SK-N-SH (cell line): ENCODE measurements around the gene GAB2. TPM values are rescaled to one million over a fixed set of nuclear protein-coding genes. Genes with fewer than 3 reads are reported as not detected.

Source experiments
- CTCF ChIA-PET: fragments of 300-600, 350-600 bp; formaldehyde crosslinking; extraction: SDS; loops from one replicate; lab custom pipeline; 2021; lab: Yijun Ruan, JAX
- POLR2A ChIA-PET: fragments of 350-600 bp; sonication (Branson Sonifier 250); formaldehyde crosslinking; extraction: SDS; loops from one replicate; lab custom pipeline; 2020; ENCODE audit warnings: antibody characterized with exemption, inconsistent platforms; lab: Yijun Ruan, JAX
- DNase-seq: peaks from one replicate; pipeline ENCODE4 v3.0.0; 2012
- H2AFZ ChIP-seq: fragments of 200-600 bp; sonication (generic); 2 replicates; pipeline ENCODE4 v1.8.1; 2016; ENCODE audit warnings: antibody characterized with exemption, mild to moderate bottlenecking, low read depth
- H3F3A ChIP-seq: fragments of 200-600 bp; sonication (generic); replicated peaks from 2 replicates; pipeline ENCODE3; 2016; ENCODE audit warnings: antibody characterized with exemption, mild to moderate bottlenecking; ENCODE audit not compliant: insufficient read depth
- H3K27ac ChIP-seq, 2 experiments: fragments of 200-500 bp in 1 of 2; fragments of 200-600 bp in 1 of 2; sonication (Bioruptor generic) in 1 of 2; sonication (generic), shearing (Covaris generic) in 1 of 2; 2 replicates each; pipeline versions ENCODE4 v1.5.1 to v1.6.1; 2014 to 2016; ENCODE audit warnings: low read depth in 2 of 2, inconsistent platforms in 1 of 2, low read length in 1 of 2, mild to moderate bottlenecking in 1 of 2, mixed read lengths in 1 of 2
- H3K27me3 ChIP-seq: fragments of 200-600 bp; sonication (generic), shearing (Covaris generic); 2 replicates; pipeline ENCODE4 v1.6.1; 2016; ENCODE audit warnings: mixed run types; ENCODE audit not compliant: insufficient read depth
- H3K36me3 ChIP-seq, 2 experiments: fragments of 200-500 bp in 1 of 2; fragments of 200-600 bp in 1 of 2; sonication (Bioruptor generic) in 1 of 2; sonication (generic) in 1 of 2; replicated peaks in 1 of 2; 2 replicates each; pipeline versions ENCODE3 to v1.5.1; 2014 to 2016; ENCODE audit warnings: low read length in 1 of 2, mild to moderate bottlenecking in 1 of 2; ENCODE audit not compliant: insufficient read depth in 2 of 2, control insufficient read depth in 1 of 2
- H3K4me1 ChIP-seq, 2 experiments: fragments of 200-500 bp in 1 of 2; fragments of 200-600 bp in 1 of 2; sonication (Bioruptor generic) in 1 of 2; sonication (generic), shearing (Covaris generic) in 1 of 2; 2 replicates each; pipeline versions ENCODE4 v1.5.1 to v1.6.1; 2014 to 2016; ENCODE audit warnings: low read depth in 1 of 2, low read length in 1 of 2, mixed run types in 1 of 2; ENCODE audit not compliant: insufficient read depth in 2 of 2, control insufficient read depth in 1 of 2
- H3K4me2 ChIP-seq: fragments of 200-600 bp; sonication (generic), shearing (Covaris generic); 2 replicates; pipeline ENCODE4 v1.6.1; 2017; ENCODE audit warnings: mixed run types
- H3K4me3 ChIP-seq, 2 experiments: fragments of 200-500 bp in 1 of 2; fragments of 200-600 bp in 1 of 2; sonication (Bioruptor generic) in 1 of 2; sonication (generic), shearing (Covaris generic) in 1 of 2; 2 replicates each; pipeline versions ENCODE4 v1.5.1 to v1.8.1; 2014 to 2016; ENCODE audit warnings: low read depth in 2 of 2, inconsistent platforms in 1 of 2, low read length in 1 of 2, mild to moderate bottlenecking in 1 of 2, mixed read lengths in 1 of 2, moderate library complexity in 1 of 2
- H3K79me2 ChIP-seq: fragments of 200-600 bp; sonication (generic); 2 replicates; pipeline ENCODE4 v1.8.1; 2017; ENCODE audit warnings: mild to moderate bottlenecking; ENCODE audit not compliant: insufficient read depth
- H3K9ac ChIP-seq: fragments of 200-600 bp; sonication (generic); 2 replicates; pipeline ENCODE4 v1.6.1; 2017; ENCODE audit warnings: mixed run types
- H3K9me2 ChIP-seq: fragments of 200-600 bp; sonication (generic); 2 replicates; pipeline ENCODE4 v1.6.1; 2017; ENCODE audit warnings: mixed run types
- H3K9me3 ChIP-seq: fragments of 200-600 bp; sonication (generic); 2 replicates; pipeline ENCODE4 v1.6.1; 2017; ENCODE audit warnings: mixed run types, mild to moderate bottlenecking, moderate library complexity
- H4K20me1 ChIP-seq: fragments of 200-600 bp; sonication (generic); 2 replicates; pipeline ENCODE4 v1.6.1; 2017; ENCODE audit warnings: mild to moderate bottlenecking, mixed run types; ENCODE audit not compliant: insufficient read depth
- FOXM1 ChIP-seq: IDR thresholded peaks from 2 replicates; pipeline ENCODE4 v1.4.0; 2012; ENCODE audit warnings: low read depth, mild to moderate bottlenecking
- GABPA ChIP-seq: IDR thresholded peaks from 2 replicates; pipeline ENCODE4 v1.4.0; 2012; ENCODE audit warnings: low read depth, mild to moderate bottlenecking
- GATA2 ChIP-seq: sonication (generic); formaldehyde crosslinking; IDR thresholded peaks from 2 replicates; pipeline ENCODE4 v1.5.0; 2020; ENCODE audit warnings: mild to moderate bottlenecking, missing genetic modification reagents
- MEF2A ChIP-seq: IDR thresholded peaks from 2 replicates; pipeline ENCODE4 v1.4.0; 2012; ENCODE audit warnings: low read depth, borderline replicate concordance
- MXI1 ChIP-seq: IDR thresholded peaks from 2 replicates; pipeline ENCODE4 v1.6.1; 2012; ENCODE audit warnings: mild to moderate bottlenecking, low read depth, low read length, improper control_type of control experiment
- NFIC ChIP-seq: IDR thresholded peaks from 2 replicates; pipeline ENCODE4 v1.4.0; 2012; ENCODE audit warnings: borderline replicate concordance
- RCOR1 ChIP-seq: fragments of 150-350 bp; IDR thresholded peaks from 2 replicates; pipeline ENCODE4 v1.6.1; 2017; ENCODE audit warnings: antibody characterized with exemption, low read length
- RFX5 ChIP-seq: IDR thresholded peaks from 2 replicates; pipeline ENCODE4 v1.6.1; 2012; ENCODE audit warnings: mild to moderate bottlenecking, improper control_type of control experiment, low read length
- RXRA ChIP-seq: IDR thresholded peaks from 2 replicates; pipeline ENCODE4 v1.4.0; 2012; ENCODE audit warnings: low read depth, mild to moderate bottlenecking, borderline replicate concordance
- SMC3 ChIP-seq: IDR thresholded peaks from 2 replicates; pipeline ENCODE4 v1.6.1; 2012; ENCODE audit warnings: low read depth, low read length, improper control_type of control experiment
- TAF1 ChIP-seq: IDR thresholded peaks from 2 replicates; pipeline ENCODE4 v1.6.1; 2012; ENCODE audit warnings: low read depth, mild to moderate bottlenecking, low read length, moderate library complexity, borderline replicate concordance
- TCF12 ChIP-seq: IDR thresholded peaks from 2 replicates; pipeline ENCODE4 v1.4.0; 2012
- YY1 ChIP-seq: IDR thresholded peaks from 2 replicates; pipeline ENCODE4 v1.4.0; 2012; ENCODE audit warnings: low read depth, mild to moderate bottlenecking
- WGBS: methylation state at CpG from one replicate; pipeline ENCODE4 v1.1.6; 2017; ENCODE audit warnings: low lambda C conversion rate; 5-methylcytosine and 5-hydroxymethylcytosine counted together
- polyA plus RNA-seq, 3 experiments: library from polyadenylated mRNA; depleted of rRNA; stranded (reverse); fragments of >200 nt; gene quantifications; 2 replicates each; pipeline ENCODE4 v1.2.3, GENCODE V29; 2012
- TF ChIP-seq, protein P1 (sequence below): IDR thresholded peaks from 2 replicates; pipeline ENCODE4 v1.4.0; 2012; ENCODE audit warnings: low read depth
- TF ChIP-seq, protein P2 (sequence below): IDR thresholded peaks from 2 replicates; pipeline ENCODE4; 2012
- TF ChIP-seq, protein P3 (sequence below): fragments of 150-350 bp; IDR thresholded peaks from 2 replicates; pipeline ENCODE4 v1.6.1; 2016; ENCODE audit warnings: mild to moderate bottlenecking, low read depth, low read length
- TF ChIP-seq, protein P4 (sequence below): fragments of 150-350 bp; IDR thresholded peaks from 2 replicates; pipeline ENCODE4 v1.6.1; 2017; ENCODE audit warnings: antibody characterized with exemption, low read length, low read depth, borderline replicate concordance

Gene GAB2
- polyA plus RNA-seq, 1 of the 3 experiments (the other 2 are of a cell fraction) = 5.6 TPM

DNA sequence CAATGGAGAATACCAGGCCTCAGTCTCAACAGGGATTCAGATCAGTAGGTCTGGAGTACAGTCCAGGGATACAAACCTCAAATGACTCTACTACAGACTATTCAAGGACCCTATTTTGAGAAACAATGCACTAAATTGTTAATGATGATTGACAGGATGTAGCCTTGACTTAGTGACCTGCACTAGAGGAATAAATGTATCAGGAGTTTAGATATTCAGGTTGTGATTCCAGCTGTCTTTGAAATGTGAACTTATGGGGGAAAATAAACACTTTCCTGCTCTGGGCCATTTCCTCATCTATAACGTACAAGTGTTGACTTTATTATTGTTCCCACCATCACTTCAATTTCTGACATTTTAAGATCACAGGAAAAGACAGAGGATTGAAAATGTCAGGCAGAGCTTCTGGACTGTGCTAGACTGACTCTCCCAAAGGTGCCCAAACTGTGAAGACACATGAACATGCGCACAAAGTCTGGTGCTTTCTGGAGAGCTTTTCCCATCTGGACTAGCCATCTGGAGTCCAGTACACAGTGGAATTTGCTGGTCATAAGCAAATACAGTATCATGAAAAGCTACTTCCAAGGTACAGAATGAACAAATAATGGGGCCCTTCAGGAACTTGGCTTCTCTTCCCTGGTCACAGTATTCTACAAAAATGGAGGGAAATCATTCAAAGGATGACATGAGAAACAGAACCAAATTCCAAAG lies 118.5 kb downstream of the GAB2 start:
- 100% methylated on average over 2 of the region's 2 CpGs for WGBS
- Histone ChIP-seq H3K4me2 (no peak overlapping the region), H3K9me2 (no peaks in the 10 kb centered on the region), H3K4me3 (no peak overlapping the region), H3K27ac (no peak overlapping the region; a peak in 1 of 4 replicates), H3K9ac (no peak overlapping the region), H4K20me1 (no peaks in the 10 kb centered on the region), H3K79me2 (no peaks in the 10 kb centered on the region; the same call in 1 of the 2 replicates), H2AFZ (no peak overlapping the region), H3K4me1 (peaks cover 0 to 4% of the 10 kb centered on the region in 2 experiments; a peak in 1 of 4 replicates), H3K27me3 (no peaks in the 10 kb centered on the region), H3K9me3 (no peaks in the 10 kb centered on the region), H3K36me3 (no peaks in the 10 kb centered on the region), H3F3A (no peaks in the 10 kb centered on the region)
- CTCF ChIA-PET = interaction anchor here (0.6 to 2.7 kb wide), 9 partner anchors 10 to 926 kb away, joined by 3 to 7 read pairs (median 3); no protein-coding TSS in a partner anchor
- TF ChIP-seq, protein P1, sequence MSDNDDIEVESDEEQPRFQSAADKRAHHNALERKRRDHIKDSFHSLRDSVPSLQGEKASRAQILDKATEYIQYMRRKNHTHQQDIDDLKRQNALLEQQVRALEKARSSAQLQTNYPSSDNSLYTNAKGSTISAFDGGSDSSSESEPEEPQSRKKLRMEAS = no peak
- TF ChIP-seq YY1 (no peak), MXI1 (no peak), RFX5 (no peak), TAF1 (no peak), GATA2 (CRISPR knock-in tag) (no peak), FOXM1 (no peak), TCF12 (no peak), NFIC (no peak), RXRA (no peak), RCOR1 (no peak), GABPA (no peak), MEF2A (no peak), SMC3 (no peak)
- TF ChIP-seq, protein P2, sequence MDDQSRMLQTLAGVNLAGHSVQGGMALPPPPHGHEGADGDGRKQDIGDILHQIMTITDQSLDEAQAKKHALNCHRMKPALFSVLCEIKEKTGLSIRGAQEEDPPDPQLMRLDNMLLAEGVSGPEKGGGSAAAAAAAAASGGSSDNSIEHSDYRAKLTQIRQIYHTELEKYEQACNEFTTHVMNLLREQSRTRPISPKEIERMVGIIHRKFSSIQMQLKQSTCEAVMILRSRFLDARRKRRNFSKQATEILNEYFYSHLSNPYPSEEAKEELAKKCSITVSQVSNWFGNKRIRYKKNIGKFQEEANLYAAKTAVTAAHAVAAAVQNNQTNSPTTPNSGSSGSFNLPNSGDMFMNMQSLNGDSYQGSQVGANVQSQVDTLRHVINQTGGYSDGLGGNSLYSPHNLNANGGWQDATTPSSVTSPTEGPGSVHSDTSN = no peak
- TF ChIP-seq, protein P3, sequence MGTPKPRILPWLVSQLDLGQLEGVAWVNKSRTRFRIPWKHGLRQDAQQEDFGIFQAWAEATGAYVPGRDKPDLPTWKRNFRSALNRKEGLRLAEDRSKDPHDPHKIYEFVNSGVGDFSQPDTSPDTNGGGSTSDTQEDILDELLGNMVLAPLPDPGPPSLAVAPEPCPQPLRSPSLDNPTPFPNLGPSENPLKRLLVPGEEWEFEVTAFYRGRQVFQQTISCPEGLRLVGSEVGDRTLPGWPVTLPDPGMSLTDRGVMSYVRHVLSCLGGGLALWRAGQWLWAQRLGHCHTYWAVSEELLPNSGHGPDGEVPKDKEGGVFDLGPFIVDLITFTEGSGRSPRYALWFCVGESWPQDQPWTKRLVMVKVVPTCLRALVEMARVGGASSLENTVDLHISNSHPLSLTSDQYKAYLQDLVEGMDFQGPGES = no peak
- TF ChIP-seq, protein P4, sequence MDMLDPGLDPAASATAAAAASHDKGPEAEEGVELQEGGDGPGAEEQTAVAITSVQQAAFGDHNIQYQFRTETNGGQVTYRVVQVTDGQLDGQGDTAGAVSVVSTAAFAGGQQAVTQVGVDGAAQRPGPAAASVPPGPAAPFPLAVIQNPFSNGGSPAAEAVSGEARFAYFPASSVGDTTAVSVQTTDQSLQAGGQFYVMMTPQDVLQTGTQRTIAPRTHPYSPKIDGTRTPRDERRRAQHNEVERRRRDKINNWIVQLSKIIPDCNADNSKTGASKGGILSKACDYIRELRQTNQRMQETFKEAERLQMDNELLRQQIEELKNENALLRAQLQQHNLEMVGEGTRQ = no peak
- POLR2A ChIA-PET = no interaction called here
- no peak for DNase-seq
